Ureter (tissue), 1 donor: ENCODE measurements around the gene CEACAM1. TPM values are rescaled to one million over a fixed set of nuclear protein-coding genes. Genes with fewer than 3 reads are reported as not detected.
"Not testable (repeated sequence)": the region's sequence is repeated elsewhere in the genome, so short reads cannot be mapped to it uniquely, and the experiment has no call there.

Experiments
- DNase-seq: peaks from one replicate; pipeline ENCODE4 v3.0.0-alpha.2; 2020; ENCODE audit warnings: low spot score
- total RNA-seq: library from RNA; stranded (reverse); gene quantifications from one replicate; pipeline ENCODE4 v1.2.4, GENCODE V29; 2023
- donor health status: DM: yes; HTN: yes; CAD: no.

CEACAM1 gene
- total RNA-seq, 1 donor from 2014 or later: 21.6 TPM

DNA sequence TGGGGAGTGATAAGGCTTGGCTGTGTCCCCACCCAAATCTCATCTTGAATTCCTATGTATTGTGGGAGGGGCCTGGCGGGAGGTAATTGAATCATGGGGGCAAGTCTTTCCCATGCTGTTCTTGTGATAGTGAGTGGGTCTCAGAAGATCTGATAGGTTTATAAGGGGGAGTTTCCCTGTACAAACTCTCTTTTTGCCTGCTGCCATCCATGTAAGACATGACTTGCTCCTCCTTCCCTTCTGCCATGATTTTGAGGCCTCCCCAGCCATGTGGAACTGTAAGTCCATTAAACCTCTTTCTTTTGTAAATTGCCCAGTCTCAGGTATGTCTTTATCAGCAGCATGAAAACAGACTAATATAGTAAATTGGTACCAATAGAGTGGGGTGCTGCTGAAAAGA is 20.8 kb upstream of the CEACAM1 start:
- DNase-seq: not testable (repeated sequence)

DNA sequence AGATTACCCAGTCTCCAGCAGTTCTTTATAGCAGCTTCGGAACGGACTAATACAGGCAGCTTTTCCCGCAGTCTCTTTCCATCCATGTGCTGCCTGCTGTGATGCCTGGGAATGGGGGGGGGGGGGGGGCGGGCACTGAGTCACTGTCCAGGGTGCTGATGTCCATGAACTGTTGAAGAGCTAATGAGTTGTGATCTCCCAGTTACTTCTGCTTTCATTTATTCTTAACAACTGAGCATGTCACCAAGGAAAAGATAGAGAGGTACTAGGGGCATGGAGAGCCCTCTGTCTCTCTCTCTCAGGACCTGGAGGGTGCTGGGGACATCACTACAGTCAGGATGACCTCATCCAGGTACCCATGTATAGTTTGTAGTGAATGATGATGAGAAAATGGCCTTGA is 20.3 kb upstream of the CEACAM1 start:
- DNase-seq: no peak

DNA sequence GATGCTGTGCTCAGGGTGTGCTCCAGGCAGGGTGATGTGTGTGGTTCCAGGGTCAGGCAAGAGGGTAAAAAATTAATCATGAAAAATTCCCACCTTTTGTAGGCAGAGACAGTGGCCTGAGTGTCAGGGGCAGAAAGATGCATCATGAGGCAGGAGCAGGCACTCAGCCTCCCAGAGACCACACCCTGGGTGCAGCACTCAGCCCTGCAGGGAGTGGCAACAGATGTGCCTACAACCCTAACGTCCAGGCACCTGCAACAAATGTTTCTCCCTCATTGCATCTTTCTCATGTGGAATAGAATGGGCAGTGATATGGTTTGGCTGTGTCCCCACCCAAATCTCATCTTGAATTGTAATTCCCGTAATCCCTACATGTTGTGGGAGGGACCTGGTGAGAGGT is 19.6 kb upstream of the CEACAM1 start:
- no peak for DNase-seq

DNA sequence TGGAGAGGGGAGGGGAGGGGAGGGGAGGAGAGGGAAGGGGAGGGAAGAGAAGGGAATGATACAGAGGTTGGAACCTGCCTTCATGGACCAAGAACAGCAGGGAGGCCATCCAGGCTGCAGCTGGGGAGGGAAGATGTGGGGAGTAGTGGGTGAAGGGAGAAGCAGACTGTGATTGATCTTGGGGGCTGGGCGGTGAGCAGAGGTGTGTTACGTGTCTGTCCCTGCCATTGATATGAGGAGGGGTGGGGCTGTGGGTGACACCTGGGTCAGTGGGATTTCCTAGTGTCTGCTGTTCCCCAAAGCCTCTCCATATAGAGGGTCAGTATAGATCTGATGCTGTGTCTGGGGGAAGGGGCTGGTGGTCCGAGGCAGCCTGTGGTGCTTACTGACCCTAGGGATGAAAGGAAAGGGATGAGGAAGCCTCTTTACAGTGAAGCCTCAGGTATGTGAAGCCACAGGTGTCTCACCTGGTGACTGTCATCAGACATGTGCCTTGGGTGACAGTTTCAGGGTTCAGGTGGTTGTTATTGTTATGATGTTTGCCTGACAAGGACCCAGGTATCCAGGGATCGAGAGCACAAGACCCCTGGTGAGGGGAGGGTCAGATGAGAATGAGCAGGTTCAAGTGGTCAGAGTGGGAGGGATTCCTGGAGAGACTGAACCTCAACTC is 18.7 kb upstream of the CEACAM1 start:
- no peak for DNase-seq

DNA sequence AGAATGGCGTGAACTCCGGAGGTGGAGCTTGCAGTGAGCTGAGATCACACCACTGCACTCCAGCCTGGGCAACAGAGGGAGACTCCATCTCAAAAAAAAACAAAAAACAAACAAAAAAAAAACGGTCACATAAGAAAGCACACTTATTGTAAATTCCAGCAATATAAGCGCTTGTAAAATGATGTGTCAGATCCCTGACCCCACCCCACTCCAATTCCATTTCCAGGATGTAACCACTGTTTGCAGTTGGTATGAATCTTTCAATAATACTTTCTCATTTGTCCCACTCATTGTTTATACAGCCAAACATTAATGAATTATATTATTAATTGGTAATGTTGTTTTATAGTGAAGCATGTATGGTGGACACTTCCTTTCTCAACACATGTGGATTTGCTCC is 15.9 kb upstream of the CEACAM1 start:
- no peak for DNase-seq

DNA sequence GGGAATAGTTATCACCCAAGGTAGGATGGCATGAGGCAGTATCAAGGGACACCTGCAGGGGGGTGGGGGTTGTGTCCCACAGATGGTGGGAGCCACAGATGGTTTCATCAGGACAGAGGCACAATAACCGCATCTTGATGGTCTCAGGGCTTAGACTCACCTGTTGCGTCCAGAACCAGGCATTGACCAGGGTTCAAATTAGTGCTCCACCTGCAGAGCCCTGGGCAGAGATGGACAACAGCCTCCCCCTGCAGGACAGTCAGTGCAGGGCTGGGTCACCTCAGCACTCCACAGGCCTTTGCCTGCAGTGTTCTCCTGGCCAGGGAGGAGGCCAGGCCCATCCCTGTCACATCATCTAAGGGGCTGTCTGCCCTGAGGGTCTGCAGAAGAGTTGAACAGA is 14.5 kb upstream of the CEACAM1 start:
- DNase-seq: no peak

DNA sequence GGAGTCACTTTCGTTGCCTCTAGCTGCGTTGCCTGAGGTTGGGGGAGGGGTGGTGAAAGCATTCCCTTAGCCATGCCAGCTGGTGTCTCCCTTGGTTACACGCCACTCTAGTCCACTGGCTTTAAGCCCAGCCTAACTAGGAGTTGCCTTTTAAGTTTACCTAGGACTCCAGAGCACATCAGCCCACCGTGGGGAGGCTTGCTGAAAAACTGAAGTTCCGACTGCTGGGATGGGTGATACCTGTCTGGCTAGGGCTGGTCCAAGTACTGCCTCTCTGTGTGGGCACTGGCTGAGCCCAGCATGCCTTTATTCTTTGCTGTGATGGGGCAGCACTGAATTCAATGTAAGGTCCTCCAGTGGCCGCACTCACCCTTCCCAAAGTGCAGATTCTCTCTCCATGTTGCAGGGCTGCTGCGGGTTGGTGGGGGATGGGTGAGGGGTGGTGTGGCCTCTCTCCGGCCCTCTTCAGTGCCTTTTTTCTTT is 11.8 kb upstream of the CEACAM1 start:
- DNase-seq: no peak

DNA sequence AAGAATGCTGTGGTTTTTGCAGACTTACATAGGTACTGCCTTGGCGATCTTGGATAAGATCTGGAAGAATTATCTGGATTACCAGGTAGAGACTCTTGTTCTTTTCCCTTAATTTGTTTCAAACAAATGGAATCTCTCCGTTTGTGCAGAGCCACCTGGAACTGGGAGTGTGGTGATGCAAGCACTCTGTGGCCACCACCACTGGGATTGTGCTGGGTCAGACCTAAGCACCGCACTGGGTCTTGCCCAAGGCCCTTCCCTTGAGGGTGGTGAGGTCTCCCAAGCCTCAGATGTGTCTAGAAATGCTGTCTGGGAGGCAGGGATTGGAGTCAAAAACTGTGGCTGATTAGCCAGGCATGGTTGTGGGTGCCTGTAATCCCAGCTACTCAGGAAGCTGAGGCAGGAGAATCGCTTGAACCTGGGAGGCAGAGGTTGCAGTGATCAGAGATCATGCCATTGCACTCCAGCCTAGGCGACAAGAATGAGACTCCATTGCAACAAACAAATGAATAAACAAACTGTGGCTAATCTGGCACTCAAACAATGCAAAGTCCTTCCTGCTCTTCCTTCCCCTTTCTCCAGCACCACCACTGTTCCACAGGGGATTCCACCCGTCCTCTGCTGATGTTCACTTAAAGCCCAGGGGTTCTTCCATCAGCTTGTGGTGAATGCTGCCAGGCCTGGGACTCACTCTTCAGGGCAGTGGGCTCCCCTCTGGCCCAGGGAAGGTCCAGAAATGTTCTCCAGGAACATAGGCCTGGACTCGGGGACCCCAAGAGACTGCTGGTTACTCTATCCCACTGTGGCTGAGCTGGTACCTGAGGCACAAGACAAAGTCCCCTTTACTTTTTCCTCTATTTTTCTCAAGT is 10.8 kb upstream of the CEACAM1 start:
- no peak for DNase-seq

DNA sequence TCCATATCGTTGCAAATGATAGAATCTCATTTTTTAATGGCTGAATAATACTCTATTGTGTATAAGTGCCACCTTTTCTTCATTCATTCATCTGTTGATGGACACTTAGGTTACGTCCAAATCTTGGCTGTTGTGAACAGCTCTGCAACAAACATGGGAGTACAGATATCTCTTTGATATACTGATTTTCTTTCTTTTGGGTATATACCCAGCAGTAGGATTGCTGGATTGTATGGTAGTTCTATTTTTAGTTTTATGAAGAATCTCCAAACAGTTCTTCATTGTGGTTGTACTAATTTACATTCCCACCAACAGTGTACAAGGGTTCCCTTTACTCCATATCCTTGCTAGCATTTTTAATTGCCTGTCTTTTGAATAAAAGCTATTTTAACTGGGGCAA is 7.0 kb upstream of the CEACAM1 start:
- not testable (repeated sequence) for DNase-seq

DNA sequence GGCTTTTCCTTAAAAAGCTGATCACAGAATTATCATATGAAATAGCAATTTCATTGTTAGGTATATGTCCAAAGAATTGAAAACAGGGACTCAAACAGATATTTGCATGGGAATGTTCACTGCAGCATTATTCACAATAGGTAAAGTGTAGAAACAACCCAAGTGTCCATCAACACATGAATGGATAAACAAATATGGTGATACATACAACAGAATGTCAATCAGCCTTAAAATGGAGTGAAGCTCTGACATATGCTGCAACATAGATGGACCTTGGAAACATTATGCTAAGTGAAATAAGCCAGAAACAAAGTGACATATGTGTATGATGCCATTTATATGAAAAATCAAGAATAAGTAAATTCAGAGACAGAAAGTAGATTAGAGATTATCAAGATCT is 6.1 kb upstream of the CEACAM1 start:
- DNase-seq: no peak

DNA sequence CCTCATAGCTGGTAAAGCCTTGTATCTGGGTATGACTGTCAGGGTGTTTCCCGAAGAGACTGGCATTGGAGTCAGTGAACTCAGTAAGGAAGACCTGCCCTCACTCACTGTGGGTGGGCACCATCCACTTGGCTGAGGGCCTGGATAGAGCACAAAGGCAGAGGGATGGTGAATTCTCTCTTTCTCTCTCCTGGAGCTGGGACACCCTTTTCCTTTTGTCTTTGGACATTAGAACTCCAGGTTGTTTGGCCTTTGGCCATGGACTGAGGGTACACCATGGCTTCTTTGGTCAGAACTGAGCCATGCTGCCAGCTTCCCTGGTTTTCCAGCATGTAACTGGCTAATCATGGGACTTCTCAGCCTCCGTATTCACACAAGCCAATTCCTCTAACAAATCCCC is 4.6 kb upstream of the CEACAM1 start:
- DNase-seq: no peak

DNA sequence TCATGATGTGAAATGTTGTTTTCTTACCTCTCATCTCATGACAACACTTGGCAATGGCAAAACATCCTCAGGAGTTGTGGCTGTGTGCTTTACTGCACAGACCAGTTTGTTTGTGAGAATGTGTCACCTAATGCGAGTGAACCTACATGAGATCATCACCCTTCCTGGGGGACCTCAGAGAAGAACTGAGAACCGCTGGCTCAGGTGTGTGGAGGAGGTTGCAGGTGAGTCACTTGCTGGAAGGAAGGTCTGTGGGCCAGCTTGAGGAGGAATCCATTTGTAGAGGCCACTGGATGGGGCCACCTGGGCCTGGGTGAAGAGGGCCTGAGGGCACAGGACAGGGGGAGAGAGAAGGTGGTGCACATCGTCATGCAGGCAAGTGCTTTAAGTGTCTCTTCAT is 3.0 kb upstream of the CEACAM1 start:
- no peak for DNase-seq

DNA sequence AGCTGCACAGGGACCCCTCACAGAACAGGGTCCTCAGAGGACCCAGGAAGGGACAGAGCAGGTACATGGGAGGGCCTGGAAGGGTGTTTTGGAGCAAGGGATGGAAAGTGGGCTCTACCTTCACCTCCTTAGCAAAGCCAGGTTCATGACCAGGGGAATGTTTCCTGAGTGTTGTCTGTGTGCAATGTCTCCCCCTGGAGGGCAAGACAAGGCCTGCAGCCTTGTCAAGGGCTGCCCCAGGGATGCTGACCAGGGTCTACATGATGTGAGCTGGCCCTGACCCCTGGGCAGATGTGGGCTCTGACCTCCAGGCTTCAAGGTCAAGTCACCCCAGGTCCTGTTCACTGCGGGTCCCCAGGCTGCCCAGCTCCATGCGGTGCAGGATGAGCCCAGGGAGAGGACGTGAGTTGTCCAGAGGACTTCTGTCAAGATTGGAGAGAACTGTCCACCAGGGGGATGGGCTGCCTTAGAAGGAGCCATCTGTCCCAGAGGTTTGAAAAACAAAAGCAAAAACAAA is 1.0 kb upstream of the CEACAM1 start:
- DNase-seq: peak; percentile 64

DNA sequence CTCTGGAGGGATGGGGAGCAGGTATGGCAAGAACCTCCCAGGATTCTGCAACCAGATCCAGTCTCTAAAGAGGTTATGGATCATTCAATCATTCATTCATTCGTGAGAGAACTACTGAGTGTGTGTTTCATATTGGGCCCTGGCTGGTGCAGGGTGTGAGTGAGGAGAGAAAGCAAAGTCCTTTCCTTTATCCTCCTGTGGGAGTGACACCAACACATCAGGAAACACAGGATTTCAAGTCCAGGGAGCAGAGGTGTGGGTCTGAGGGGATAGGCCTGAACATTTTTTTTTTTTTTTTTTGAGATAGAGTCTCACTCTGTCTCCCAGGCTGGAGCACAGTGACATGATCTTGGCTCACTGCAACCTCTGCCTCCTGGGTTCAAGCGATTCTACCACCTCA is 3.3 kb downstream of the CEACAM1 start:
- no peak for DNase-seq

DNA sequence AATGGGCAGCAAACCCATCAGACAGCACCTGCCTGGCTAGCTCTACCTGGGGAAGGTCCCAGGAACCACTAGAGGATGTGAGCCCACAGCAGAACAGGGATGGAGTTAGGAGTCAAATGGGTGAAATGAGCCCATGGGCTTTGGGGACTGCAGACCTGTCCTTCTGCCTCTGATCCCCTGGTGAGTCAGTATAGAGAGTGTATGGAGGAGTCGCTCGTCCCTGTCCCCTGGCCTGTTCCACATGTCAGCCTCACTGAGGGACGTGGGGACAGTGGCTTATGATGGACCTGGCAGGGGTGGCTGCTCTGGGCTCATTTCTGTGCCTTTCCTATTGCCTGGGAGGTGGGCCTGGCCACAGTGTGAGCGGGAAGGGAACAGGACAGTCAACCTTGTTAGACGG is 4.0 kb downstream of the CEACAM1 start:
- no peak for DNase-seq

DNA sequence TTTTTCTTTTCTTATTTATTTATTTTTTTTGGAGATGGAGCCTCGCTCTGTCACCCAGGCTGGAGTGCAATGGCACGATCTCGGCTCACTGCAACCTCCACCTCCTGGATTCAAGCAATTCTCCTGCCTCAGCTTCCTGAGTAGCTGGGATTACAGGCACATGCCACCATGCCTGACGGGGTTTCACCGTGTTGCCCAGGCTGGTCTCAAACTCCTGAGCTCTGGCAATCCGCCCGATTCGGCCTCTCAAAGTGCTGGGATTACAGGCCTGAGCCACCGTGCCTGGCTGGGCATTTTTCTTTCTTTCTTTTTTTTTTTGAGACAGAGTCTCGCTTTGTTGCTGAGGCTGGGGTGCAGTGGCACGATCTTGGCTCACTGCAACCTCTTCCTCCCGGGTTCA is 6.0 kb downstream of the CEACAM1 start:
- not testable (repeated sequence) for DNase-seq

DNA sequence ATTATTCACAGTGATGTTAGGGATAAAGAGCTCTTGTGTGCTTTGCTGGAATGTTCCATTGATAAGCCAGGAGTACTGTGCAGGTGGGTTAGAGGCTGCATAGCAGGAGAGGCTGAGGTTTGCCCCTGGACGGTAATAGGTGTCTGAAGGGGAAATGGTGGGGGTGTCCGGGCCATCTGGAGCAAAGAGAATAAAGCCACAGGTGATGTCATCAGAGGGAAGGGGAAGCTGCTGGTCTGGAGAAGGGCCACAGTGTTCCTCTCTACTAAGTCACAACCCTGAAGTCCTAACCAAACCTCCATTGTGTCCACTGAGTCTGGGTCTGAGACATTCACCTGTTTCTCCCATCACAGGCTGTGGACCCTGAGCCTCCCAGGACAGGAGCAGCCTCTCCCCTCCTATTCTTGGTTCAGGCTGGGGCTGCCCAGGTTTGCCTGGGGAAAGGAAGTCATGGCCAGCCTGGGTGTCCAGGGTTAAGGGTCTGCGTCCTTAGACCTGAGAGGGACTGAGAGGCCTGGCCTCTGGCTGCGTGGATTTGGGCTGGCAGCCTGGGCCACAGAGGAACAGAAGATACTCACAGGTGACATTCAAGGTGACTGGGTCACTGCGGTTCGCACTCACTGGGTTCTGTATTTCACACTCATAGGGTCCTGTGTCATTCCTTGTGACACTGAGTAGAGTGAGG is 6.8 kb downstream of the CEACAM1 start:
- no peak for DNase-seq

DNA sequence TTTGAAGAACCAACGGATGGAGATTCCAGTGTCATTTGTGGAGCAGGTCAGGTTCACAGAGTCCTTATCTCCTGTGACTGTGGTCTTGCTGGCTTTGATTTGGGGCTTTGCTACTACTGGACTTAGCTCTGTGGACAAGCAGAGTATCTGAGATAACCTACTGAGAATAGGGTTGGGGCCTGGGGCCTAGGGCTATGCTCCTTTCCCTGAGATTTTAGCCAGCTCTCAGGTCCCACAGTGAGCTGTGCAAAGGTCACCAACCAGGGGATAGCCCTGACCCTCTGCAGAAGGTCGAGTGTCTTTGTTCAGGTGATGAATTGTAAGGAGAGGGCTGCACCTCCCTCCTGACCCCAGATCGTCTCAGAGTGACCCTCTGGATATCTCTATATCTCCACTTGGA is 9.2 kb downstream of the CEACAM1 start:
- no peak for DNase-seq

DNA sequence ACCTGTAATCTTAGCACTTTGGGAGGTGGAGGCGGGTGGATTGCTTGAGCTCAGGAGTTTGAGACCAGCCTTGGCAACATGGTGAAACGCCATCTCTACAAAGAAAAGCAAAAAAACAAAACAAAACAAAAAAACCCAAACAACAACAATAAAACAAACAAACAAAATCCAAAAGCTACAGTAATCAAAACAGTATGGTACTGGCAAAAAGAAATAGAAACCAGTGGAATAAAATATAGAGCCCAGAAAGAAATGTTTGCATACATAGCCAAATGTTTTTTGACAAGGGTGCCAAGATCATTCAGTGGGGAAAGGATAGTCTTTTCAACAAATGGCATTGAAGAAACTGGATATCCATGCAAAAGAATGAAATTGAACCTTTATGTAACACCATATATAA is 11.5 kb downstream of the CEACAM1 start:
- no peak for DNase-seq

DNA sequence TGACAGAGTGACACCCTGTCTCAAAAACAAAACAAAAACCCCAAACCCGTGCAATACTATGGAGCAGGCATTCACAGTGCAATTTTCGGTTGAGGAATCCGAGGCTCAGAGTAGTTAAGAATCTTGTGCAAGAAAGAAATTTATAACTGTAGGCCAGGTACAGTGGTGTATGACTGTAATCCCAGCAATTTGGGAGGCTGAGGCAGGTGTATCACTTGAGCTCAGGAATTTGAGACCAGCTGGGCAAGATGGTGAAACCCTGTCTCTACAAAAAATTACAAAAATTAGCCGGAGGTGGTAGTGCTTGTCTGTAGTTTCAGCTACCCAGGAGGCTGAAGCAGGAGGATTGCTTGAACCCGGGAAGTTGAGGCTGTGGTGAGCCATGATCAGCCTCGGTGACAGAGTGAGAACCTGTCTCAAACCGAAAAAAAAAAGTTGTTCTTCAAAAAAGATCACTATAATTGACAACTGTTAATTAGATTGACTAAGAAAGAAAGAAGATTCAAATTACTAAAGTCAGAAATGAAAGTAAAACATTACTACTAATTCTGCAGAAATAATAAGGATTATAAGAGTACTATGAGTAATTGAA is 12.9 kb downstream of the CEACAM1 start:
- no peak for DNase-seq

DNA sequence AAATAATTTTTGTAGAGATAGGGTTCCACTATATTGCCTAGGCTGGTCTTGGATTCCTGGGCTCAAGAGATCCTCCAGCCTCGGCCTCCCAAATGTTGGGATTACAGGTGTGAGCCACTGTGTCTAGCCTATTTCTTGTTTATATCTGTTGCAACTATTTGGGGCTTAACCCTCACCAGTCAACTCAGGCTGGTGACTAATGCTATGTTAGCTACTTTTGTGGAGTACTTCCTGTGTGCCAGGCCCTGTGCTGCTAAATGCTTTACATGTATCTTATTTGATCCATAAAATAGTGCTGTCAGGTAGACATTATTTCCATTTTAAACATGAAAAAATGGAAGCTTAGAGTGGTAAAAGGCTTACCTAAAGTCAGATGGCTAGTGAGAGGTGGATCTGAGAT is 13.8 kb downstream of the CEACAM1 start:
- DNase-seq: no peak

DNA sequence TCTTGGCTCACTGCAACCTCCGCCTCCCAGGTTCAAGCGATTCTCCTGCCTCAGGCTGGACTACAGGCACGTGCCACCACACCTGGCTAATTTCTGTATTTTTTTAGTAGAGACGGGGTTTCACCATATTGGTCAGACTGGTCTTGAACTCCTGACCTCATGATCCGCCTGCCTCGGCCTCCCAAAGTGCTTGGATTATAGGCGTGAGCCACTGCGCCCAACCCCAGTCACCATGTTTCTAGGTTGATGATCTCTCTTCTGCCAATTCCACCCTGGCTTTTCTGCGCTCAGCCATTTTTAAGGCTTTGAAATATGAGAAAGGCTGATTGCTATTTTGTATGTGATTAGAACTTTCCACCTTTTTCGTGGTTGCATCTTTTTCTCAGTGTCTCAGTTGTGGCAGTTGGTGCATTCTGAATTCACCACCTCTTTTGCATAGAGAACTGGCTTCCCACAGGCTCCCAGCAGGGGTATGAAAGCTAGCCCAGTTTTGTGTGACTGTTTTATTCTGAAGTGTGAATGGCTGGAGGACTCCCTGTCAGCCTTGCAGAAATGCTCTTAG is 15.5 kb downstream of the CEACAM1 start:
- no peak for DNase-seq
